SK-N-MC (cell line): ENCODE data around the gene SHROOM3.

Experiments used
- EZH2 ChIP-seq: fragments of 200-600 bp; sonication (generic); IDR thresholded peaks from one replicate; pipeline ENCODE4 v1.6.1; 2017; ENCODE audit warnings: antibody characterized with exemption
- POLR2AphosphoS5 ChIP-seq: IDR thresholded peaks from 2 replicates; pipeline ENCODE4 v1.6.1; 2012; ENCODE audit warnings: mild to moderate bottlenecking, low read depth, low read length, borderline replicate concordance

DNA sequence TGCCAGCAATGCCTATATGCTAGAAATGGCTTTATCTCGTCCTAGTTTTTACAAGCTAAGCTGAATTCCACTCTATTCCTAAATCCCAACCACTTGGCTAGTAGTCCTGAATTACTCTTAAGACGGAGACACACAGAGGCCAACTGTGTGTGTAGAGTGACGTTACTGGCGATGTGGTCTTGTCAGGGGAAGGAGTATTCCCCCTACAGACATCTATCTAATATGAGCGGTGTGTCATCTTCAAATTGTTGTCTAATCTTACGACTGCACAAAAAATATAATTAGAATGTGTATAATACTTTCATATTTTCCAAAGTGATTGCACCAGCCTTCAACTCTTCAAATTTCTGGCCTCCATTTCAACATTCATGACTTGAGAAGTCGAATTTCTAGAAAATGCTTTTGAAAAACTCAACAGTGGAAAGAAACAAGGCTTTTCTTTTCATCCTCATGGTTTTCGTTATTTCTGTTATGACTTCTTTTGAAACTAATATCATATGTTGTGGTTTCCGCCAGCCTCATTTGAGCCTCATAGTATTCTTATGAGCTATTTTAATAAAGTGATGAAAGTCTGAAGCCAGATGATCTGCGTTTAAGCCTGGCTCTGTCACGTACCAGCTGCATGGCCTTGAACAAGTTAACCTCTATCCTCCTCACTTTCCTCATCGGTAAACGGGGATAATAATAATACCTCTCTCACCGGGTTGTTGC is 330.6 kb downstream of the SHROOM3 start:
- TF ChIP-seq EZH2 = no peak
- TF ChIP-seq POLR2AphosphoS5 = no peak
